H9 (cell line): ENCODE data around the gene CCDC51. TPM values are rescaled to one million over a fixed set of nuclear protein-coding genes. Genes with fewer than 3 reads are reported as not detected.
A peak's percentile ranks its signal among the peaks of the same experiment; 100 is the strongest.

ENCODE experiments used
- DNase-seq: peaks from one replicate; pipeline ENCODE4 v3.0.0-alpha.2; 2017
- H2AFZ ChIP-seq: one replicate; pipeline ENCODE4 v1.6.1; 2013; ENCODE audit warnings: mild to moderate bottlenecking, low read length, control low read depth, moderate library complexity
- H2AK5ac ChIP-seq: 2 replicates; pipeline ENCODE4 v1.6.1; 2013; ENCODE audit warnings: low read length, control low read depth, mixed read lengths; ENCODE audit not compliant: insufficient read length
- H2BK120ac ChIP-seq: one replicate; pipeline ENCODE4 v1.6.1; 2013; ENCODE audit warnings: low read depth, mild to moderate bottlenecking, low read length, control low read depth, inconsistent platforms; ENCODE audit not compliant: poor library complexity, severe bottlenecking
- H2BK12ac ChIP-seq: 2 replicates; pipeline ENCODE4 v1.6.1; 2013; ENCODE audit warnings: low read length, control low read depth, mixed read lengths, low read depth; ENCODE audit not compliant: insufficient read length
- H2BK15ac ChIP-seq: 2 replicates; pipeline ENCODE4 v1.6.1; 2013; ENCODE audit warnings: low read depth, low read length, control low read depth
- H2BK20ac ChIP-seq: one replicate; pipeline ENCODE4 v1.6.1; 2013; ENCODE audit warnings: low read depth, mild to moderate bottlenecking, low read length, control low read depth, inconsistent platforms; ENCODE audit not compliant: poor library complexity, severe bottlenecking
- H2BK5ac ChIP-seq: 2 replicates; pipeline ENCODE4 v1.6.1; 2013; ENCODE audit warnings: low read length, control low read depth, mixed read lengths; ENCODE audit not compliant: insufficient read length
- H3K14ac ChIP-seq: 2 replicates; pipeline ENCODE4 v1.6.1; 2013; ENCODE audit warnings: low read length, control low read depth; ENCODE audit not compliant: insufficient read depth
- H3K18ac ChIP-seq: 2 replicates; pipeline ENCODE4 v1.6.1; 2013; ENCODE audit warnings: low read depth, mild to moderate bottlenecking, mixed read lengths, low read length, control low read depth; ENCODE audit not compliant: insufficient read length
- H3K23ac ChIP-seq: 2 replicates; pipeline ENCODE4 v1.6.1; 2013; ENCODE audit warnings: low read length, control low read depth, mixed read lengths, low read depth; ENCODE audit not compliant: insufficient read length
- H3K23me2 ChIP-seq: 2 replicates; pipeline ENCODE4 v1.6.1; 2013; ENCODE audit warnings: low read depth, mild to moderate bottlenecking, mixed read lengths, low read length, control low read depth; ENCODE audit not compliant: insufficient read length, poor library complexity, severe bottlenecking
- H3K27ac ChIP-seq: 2 replicates; pipeline ENCODE4 v1.5.1; 2013; ENCODE audit warnings: low read length, control low read depth, mixed read lengths, low read depth; ENCODE audit not compliant: insufficient read length
- H3K27me3 ChIP-seq: 2 replicates; pipeline ENCODE4 v1.6.1; 2013; ENCODE audit warnings: low read length, control low read depth, inconsistent platforms; ENCODE audit not compliant: insufficient read depth
- H3K4ac ChIP-seq: 2 replicates; pipeline ENCODE4 v1.6.1; 2013; ENCODE audit warnings: low read depth, mild to moderate bottlenecking, control low read depth, inconsistent platforms, low read length, moderate library complexity
- H3K4me1 ChIP-seq: 2 replicates; pipeline ENCODE4 v1.6.1; 2013; ENCODE audit warnings: low read length, control low read depth, inconsistent platforms; ENCODE audit not compliant: insufficient read depth
- H3K4me2 ChIP-seq: 2 replicates; pipeline ENCODE4 v1.6.1; 2013; ENCODE audit warnings: low read length, control low read depth, mixed read lengths; ENCODE audit not compliant: insufficient read length, insufficient read depth
- H3K56ac ChIP-seq: 2 replicates; pipeline ENCODE4 v1.6.1; 2013; ENCODE audit warnings: low read depth, mild to moderate bottlenecking, mixed read lengths, low read length, control low read depth; ENCODE audit not compliant: insufficient read length
- H3K79me1 ChIP-seq: 2 replicates; pipeline ENCODE4 v1.6.1; 2013; ENCODE audit warnings: low read depth, mild to moderate bottlenecking, moderate library complexity, low read length, control low read depth, inconsistent platforms; ENCODE audit not compliant: insufficient read depth, poor library complexity, severe bottlenecking
- H3K79me2 ChIP-seq: 2 replicates; pipeline ENCODE4 v1.6.1; 2013; ENCODE audit warnings: low read length, control low read depth, inconsistent platforms; ENCODE audit not compliant: insufficient read depth
- H3K9ac ChIP-seq: 2 replicates; pipeline ENCODE4 v1.6.1; 2013; ENCODE audit warnings: low read length, control low read depth, mixed read lengths; ENCODE audit not compliant: insufficient read length; ENCODE audit errors: extremely low read depth
- H3K9me3 ChIP-seq: one replicate; pipeline ENCODE4 v1.6.1; 2013; ENCODE audit warnings: low read depth, low read length, inconsistent platforms; ENCODE audit not compliant: control insufficient read depth
- H3T11ph ChIP-seq: one replicate; pipeline ENCODE4 v1.6.1; 2013; ENCODE audit warnings: mild to moderate bottlenecking, low read length, control low read depth, inconsistent platforms
- H4K20me1 ChIP-seq: one replicate; pipeline ENCODE4 v1.6.1; 2013; ENCODE audit not compliant: control insufficient read depth, insufficient read length, insufficient read depth
- H4K5ac ChIP-seq: 2 replicates; pipeline ENCODE4 v1.6.1; 2013; ENCODE audit warnings: low read depth, mild to moderate bottlenecking, mixed read lengths, low read length, control low read depth; ENCODE audit not compliant: insufficient read length
- H4K8ac ChIP-seq: replicated peaks from 2 replicates; pipeline ENCODE4 v1.6.1; 2013; ENCODE audit warnings: low read length, control low read depth, mixed read lengths, low read depth; ENCODE audit not compliant: insufficient read length
- H4K91ac ChIP-seq: 2 replicates; pipeline ENCODE4 v1.6.1; 2013; ENCODE audit warnings: low read depth, mild to moderate bottlenecking, moderate library complexity, mixed read lengths, low read length, control low read depth; ENCODE audit not compliant: insufficient read length
- H3K27ac Mint-ChIP-seq, 3 experiments: 2 replicates in 2 of 3; 3 replicates in 1 of 3; pipeline ENCODE4 v1.8.0; 2020 to 2021; ENCODE audit warnings: mixed read lengths in 3 of 3, mild to moderate bottlenecking in 1 of 3, moderate library complexity in 1 of 3
- H3K27me3 Mint-ChIP-seq: 2 replicates; pipeline ENCODE4 v1.8.0; 2021; ENCODE audit warnings: low read depth, mild to moderate bottlenecking, moderate library complexity, mixed read lengths
- H3K36me3 Mint-ChIP-seq, 3 experiments: 2 replicates in 2 of 3; 3 replicates in 1 of 3; pipeline ENCODE4 v1.8.0; 2020 to 2021; ENCODE audit warnings: low read depth in 3 of 3, mixed read lengths in 3 of 3; ENCODE audit not compliant: insufficient read depth in 1 of 3
- H3K4me1 Mint-ChIP-seq, 2 experiments: 2 replicates each; pipeline ENCODE4 v1.8.0; 2020; ENCODE audit warnings: mixed read lengths in 2 of 2
- H3K4me3 Mint-ChIP-seq, 2 experiments: 2 replicates in 1 of 2; 3 replicates in 1 of 2; pipeline ENCODE4 v1.8.0; 2020 to 2021; ENCODE audit warnings: mild to moderate bottlenecking in 2 of 2, mixed read lengths in 2 of 2, moderate library complexity in 1 of 2
- H3K9me3 Mint-ChIP-seq, 2 experiments: 2 replicates in 1 of 2; 3 replicates in 1 of 2; pipeline ENCODE4 v1.8.0; 2020; ENCODE audit warnings: mild to moderate bottlenecking in 2 of 2, mixed read lengths in 2 of 2, moderate library complexity in 1 of 2
- WGBS: extraction: QIAGEN DNeasy Blood & Tissue Kit; methylation state at CpG from one replicate; pipeline ENCODE4 v1.1.7; 2013; ENCODE audit warnings: missing lambda C conversion rate, low lambda C conversion rate, mixed read lengths; ENCODE audit not compliant: insufficient read length; ENCODE audit errors: extremely low coverage; 5-methylcytosine and 5-hydroxymethylcytosine counted together
- total RNA-seq: library from RNA; stranded (reverse); gene quantifications from 2 replicates; pipeline ENCODE4 v1.2.1, GENCODE V29; 2021
- TF ChIP-seq, protein P1 (sequence below): fragments of 200-600 bp; sonication (generic); conservative IDR thresholded peaks from 3 replicates; pipeline ENCODE4 v1.8.0; 2021; ENCODE audit warnings: antibody characterized with exemption, mild to moderate bottlenecking

Gene CCDC51
- total RNA-seq, 1 experiment from 2014 or later: 20.0 TPM

GRCh38 chr3:48428088-48428571 is 11.8 kb downstream of the CCDC51 start:
- H4K8ac ChIP-seq: no peak overlapping the region
- no peak overlapping the region for H4K5ac ChIP-seq
- peak; percentile 59 for DNase-seq
- no peaks in the 10 kb centered on the region for H3K9me3 ChIP-seq
- H3K4me1 ChIP-seq: peaks cover 13% of the 10 kb centered on the region; the same call in 1 of the 2 replicates
- no peak overlapping the region for H2BK120ac ChIP-seq
- H3K4me2 ChIP-seq: peak overlapping the region; percentile 65
- H3K23ac ChIP-seq: no peak overlapping the region
- Mint-ChIP-seq H3K36me3 (peaks cover 11 to 42% (median 32%) of the 10 kb centered on the region in 3 experiments; a peak in 6 of 7 replicates), H3K4me1 (peaks cover 55 to 59% of the 10 kb centered on the region in 2 experiments), H3K27ac (peak overlapping the region; percentile 50 to 97 (median 93)), H3K27me3 (no peaks in the 10 kb centered on the region), H3K9me3 (no peaks in the 10 kb centered on the region), H3K4me3 (peak overlapping the region; percentile 83 to 89)
- H2AK5ac ChIP-seq: no peak overlapping the region
- no peaks in the 10 kb centered on the region for H3K79me1 ChIP-seq
- H2BK5ac ChIP-seq: no peak overlapping the region
- H3K4ac ChIP-seq: no peak overlapping the region
- no peak overlapping the region for H2AFZ ChIP-seq
- peak overlapping the region; percentile 36 for H3K14ac ChIP-seq
- no peak overlapping the region for H3K27ac ChIP-seq
- H3K23me2 ChIP-seq: peaks cover 13% of the 10 kb centered on the region
- TF ChIP-seq, protein P1, sequence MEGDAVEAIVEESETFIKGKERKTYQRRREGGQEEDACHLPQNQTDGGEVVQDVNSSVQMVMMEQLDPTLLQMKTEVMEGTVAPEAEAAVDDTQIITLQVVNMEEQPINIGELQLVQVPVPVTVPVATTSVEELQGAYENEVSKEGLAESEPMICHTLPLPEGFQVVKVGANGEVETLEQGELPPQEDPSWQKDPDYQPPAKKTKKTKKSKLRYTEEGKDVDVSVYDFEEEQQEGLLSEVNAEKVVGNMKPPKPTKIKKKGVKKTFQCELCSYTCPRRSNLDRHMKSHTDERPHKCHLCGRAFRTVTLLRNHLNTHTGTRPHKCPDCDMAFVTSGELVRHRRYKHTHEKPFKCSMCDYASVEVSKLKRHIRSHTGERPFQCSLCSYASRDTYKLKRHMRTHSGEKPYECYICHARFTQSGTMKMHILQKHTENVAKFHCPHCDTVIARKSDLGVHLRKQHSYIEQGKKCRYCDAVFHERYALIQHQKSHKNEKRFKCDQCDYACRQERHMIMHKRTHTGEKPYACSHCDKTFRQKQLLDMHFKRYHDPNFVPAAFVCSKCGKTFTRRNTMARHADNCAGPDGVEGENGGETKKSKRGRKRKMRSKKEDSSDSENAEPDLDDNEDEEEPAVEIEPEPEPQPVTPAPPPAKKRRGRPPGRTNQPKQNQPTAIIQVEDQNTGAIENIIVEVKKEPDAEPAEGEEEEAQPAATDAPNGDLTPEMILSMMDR: no peak
- H3K9ac ChIP-seq: peak overlapping the region; percentile 44
- H4K91ac ChIP-seq: no peak overlapping the region
- H2BK15ac ChIP-seq: no peak overlapping the region
- H3T11ph ChIP-seq: no peak overlapping the region
- no peaks in the 10 kb centered on the region for H4K20me1 ChIP-seq
- WGBS: no CpG with 5 or more reads among the region's 7 CpGs
- peaks cover 35% of the 10 kb centered on the region; the same call in 1 of the 2 replicates for H3K79me2 ChIP-seq
- no peak overlapping the region for H2BK20ac ChIP-seq
- no peak overlapping the region for H3K18ac ChIP-seq
- no peaks in the 10 kb centered on the region for H3K27me3 ChIP-seq
- H3K56ac ChIP-seq: no peak overlapping the region
- no peak overlapping the region for H2BK12ac ChIP-seq
